Mucosa of stomach (tissue), 1 donor: ENCODE results near the gene PARP9.
A peak's percentile ranks its signal among the peaks of the same experiment; 100 is the strongest.
"Not testable (repeated sequence)": the region's sequence is repeated elsewhere in the genome, so short reads cannot be mapped to it uniquely, and the experiment has no call there.

Source experiments
- H3K27me3 ChIP-seq: one replicate; pipeline ENCODE4 v1.7.0; 2013; ENCODE audit warnings: mild to moderate bottlenecking, low read length; ENCODE audit not compliant: control insufficient read depth, insufficient read depth
- H3K36me3 ChIP-seq: one replicate; pipeline ENCODE4 v1.7.0; 2013; ENCODE audit warnings: low read length; ENCODE audit not compliant: control insufficient read depth, insufficient read depth
- H3K4me1 ChIP-seq: one replicate; pipeline ENCODE4 v1.7.0; 2013; ENCODE audit warnings: mild to moderate bottlenecking, low read length; ENCODE audit not compliant: control insufficient read depth, insufficient read depth
- H3K4me3 ChIP-seq: one replicate; pipeline ENCODE4 v1.7.0; 2013; ENCODE audit warnings: low read length
- H3K9ac ChIP-seq: one replicate; pipeline ENCODE4 v1.7.0; 2013; ENCODE audit warnings: mild to moderate bottlenecking, low read length, moderate library complexity
- H3K9me3 ChIP-seq: one replicate; pipeline ENCODE4 v1.7.0; 2013; ENCODE audit warnings: mild to moderate bottlenecking, low read length, moderate library complexity; ENCODE audit not compliant: control insufficient read depth
- donor health status: Pancreatic carcinoma.

The PARP9 gene

GRCh38 chr3:122514123-122515019, 49.7 kb downstream of the PARP9 start, which contains the start of gene KPNA1:
KPNA1 (minus strand) TSS chr3:122514939; CDS start chr3:122496565, 18,374 bp downstream.
- Histone ChIP-seq H3K9me3 (no peaks in the 10 kb centered on the region), H3K36me3 (no peaks in the 10 kb centered on the region), H3K27me3 (no peaks in the 10 kb centered on the region), H3K4me3 (peak within 1 kb of the TSS; percentile 32), H3K9ac (peak within 1 kb of the TSS; percentile 74), H3K4me1 (peaks cover 9% of the 10 kb centered on the region)

GRCh38 chr3:122513386-122514122, 50.5 kb downstream of the PARP9 start:
- Histone ChIP-seq H3K27me3 (no peaks in the 10 kb centered on the region), H3K36me3 (no peaks in the 10 kb centered on the region)

GRCh38 chr3:122512284-122512683, 51.8 kb downstream of the PARP9 start:
- H3K4me3 ChIP-seq, result no peak overlapping the region
- no peaks in the 10 kb centered on the region for H3K36me3 ChIP-seq
- no peaks in the 10 kb centered on the region for H3K9me3 ChIP-seq
- peaks cover 9% of the 10 kb centered on the region for H3K4me1 ChIP-seq
- no peak overlapping the region for H3K9ac ChIP-seq
- H3K27me3 ChIP-seq, result no peaks in the 10 kb centered on the region

More at GRCh38 chr3:122513386-122514122, 50.5 kb downstream of the PARP9 start:
- H3K9ac ChIP-seq, result peak overlapping the region; percentile 74
- peaks cover 9% of the 10 kb centered on the region for H3K4me1 ChIP-seq
- no peaks in the 10 kb centered on the region for H3K9me3 ChIP-seq
- peak overlapping the region; percentile 32 for H3K4me3 ChIP-seq

- Histone ChIP-seq H3K36me3 (no peaks in the 10 kb centered on the region), H3K4me1 (peaks cover 9% of the 10 kb centered on the region)
Observed at GRCh38 chr3:122510878-122511535, 53.1 kb downstream of the PARP9 start.

GRCh38 chr3:122508944-122509343, 55.2 kb downstream of the PARP9 start:
- H3K9me3 ChIP-seq, H3K4me3 ChIP-seq, H3K4me1 ChIP-seq, H3K9ac ChIP-seq, H3K36me3 ChIP-seq, H3K27me3 ChIP-seq: not testable (repeated sequence)

More at GRCh38 chr3:122510878-122511535, 53.1 kb downstream of the PARP9 start:
- H3K4me3 ChIP-seq, result no peak overlapping the region
- no peak overlapping the region for H3K9ac ChIP-seq
- no peaks in the 10 kb centered on the region for H3K9me3 ChIP-seq
- no peaks in the 10 kb centered on the region for H3K27me3 ChIP-seq

- Histone ChIP-seq H3K36me3 (no peaks in the 10 kb centered on the region), H3K9ac (no peak overlapping the region), H3K4me3 (no peak overlapping the region), H3K9me3 (no peaks in the 10 kb centered on the region), H3K27me3 (no peaks in the 10 kb centered on the region), H3K4me1 (peaks cover 5% of the 10 kb centered on the region)
Observed at GRCh38 chr3:122508135-122508914, 55.8 kb downstream of the PARP9 start.

GRCh38 chr3:122506450-122506849, 57.6 kb downstream of the PARP9 start:
- Histone ChIP-seq H3K4me1 (peaks cover 19% of the 10 kb centered on the region), H3K27me3 (no peaks in the 10 kb centered on the region)

GRCh38 chr3:122505676-122506075, 58.4 kb downstream of the PARP9 start:
- Histone ChIP-seq H3K27me3 (no peaks in the 10 kb centered on the region), H3K9ac (no peak overlapping the region), H3K4me3 (no peak overlapping the region), H3K4me1 (peaks cover 15% of the 10 kb centered on the region), H3K36me3 (no peaks in the 10 kb centered on the region), H3K9me3 (no peaks in the 10 kb centered on the region)

More at GRCh38 chr3:122506450-122506849, 57.6 kb downstream of the PARP9 start:
- H3K4me3 ChIP-seq, result no peak overlapping the region
- no peak overlapping the region for H3K9ac ChIP-seq
- no peaks in the 10 kb centered on the region for H3K9me3 ChIP-seq
- H3K36me3 ChIP-seq, result no peaks in the 10 kb centered on the region

- no peaks in the 10 kb centered on the region for H3K36me3 ChIP-seq
- no peak overlapping the region for H3K9ac ChIP-seq
- H3K9me3 ChIP-seq, result no peaks in the 10 kb centered on the region
- no peak overlapping the region for H3K4me3 ChIP-seq
- no peaks in the 10 kb centered on the region for H3K27me3 ChIP-seq
- H3K4me1 ChIP-seq, result peaks cover 15% of the 10 kb centered on the region
Observed at GRCh38 chr3:122502941-122503340, 61.2 kb downstream of the PARP9 start.

GRCh38 chr3:122502139-122502538, 62.0 kb downstream of the PARP9 start:
- Histone ChIP-seq H3K9ac (no peak overlapping the region), H3K27me3 (no peaks in the 10 kb centered on the region), H3K4me3 (no peak overlapping the region), H3K4me1 (peaks cover 20% of the 10 kb centered on the region), H3K36me3 (no peaks in the 10 kb centered on the region), H3K9me3 (no peaks in the 10 kb centered on the region)

- not testable (repeated sequence) for H3K27me3 ChIP-seq, H3K9ac ChIP-seq, H3K4me3 ChIP-seq, H3K36me3 ChIP-seq, H3K9me3 ChIP-seq
- H3K4me1 ChIP-seq, result peaks cover 20% of the 10 kb centered on the region
Observed at GRCh38 chr3:122500964-122501363, 63.1 kb downstream of the PARP9 start.
